Astrocyte of the cerebellum (primary cell): ENCODE data around the gene GRIP1.

Experiments
- DNase-seq: peaks from one replicate; pipeline ENCODE4 v3.0.0-alpha.2; 2011; ENCODE audit warnings: low read depth
- H3K4me3 ChIP-seq: 2 replicates; pipeline ENCODE4 v1.5.1; 2011; ENCODE audit warnings: mild to moderate bottlenecking, low read depth, low read length, moderate library complexity
- CTCF ChIP-seq: IDR thresholded peaks from 2 replicates; pipeline ENCODE4 v1.5.1; 2012; ENCODE audit warnings: low read length, low read depth, moderate library complexity, mild to moderate bottlenecking; ENCODE audit errors: missing control alignments
- in situ Hi-C: cut with HindIII; loops from 2 replicates; pipeline ENCODE4 v1.10.0; 2017; ENCODE audit warnings: low sequenced_read_pairs

The GRIP1 gene

GRCh38 chr12:66351301-66351700 is 327.6 kb downstream of the GRIP1 start:
- no peak for TF ChIP-seq CTCF
- DNase-seq: no peak
- H3K4me3 ChIP-seq: no peak overlapping the region
- in situ Hi-C loops: no loop called here

- no peak for TF ChIP-seq CTCF
- no peak overlapping the region for H3K4me3 ChIP-seq
- in situ Hi-C loops: no loop called here
- no peak for DNase-seq
These were observed 332.9 kb downstream of the GRIP1 start for GRCh38 chr12:66345956-66346355.

GRCh38 chr12:66345212-66345611 is 333.7 kb downstream of the GRIP1 start:
- no peak for TF ChIP-seq CTCF

GRCh38 chr12:66341126-66341525 is 337.8 kb downstream of the GRIP1 start:
- no peak for DNase-seq

More at GRCh38 chr12:66345212-66345611, 333.7 kb downstream of the GRIP1 start:
- H3K4me3 ChIP-seq: no peak overlapping the region
- DNase-seq: no peak
- in situ Hi-C loops: no loop called here

GRCh38 chr12:66340131-66340530 is 338.7 kb downstream of the GRIP1 start:
- no peak for TF ChIP-seq CTCF
- no peak overlapping the region for H3K4me3 ChIP-seq
- in situ Hi-C loops: no loop called here
- DNase-seq: no peak

More at GRCh38 chr12:66341126-66341525, 337.8 kb downstream of the GRIP1 start:
- no peak for TF ChIP-seq CTCF
- in situ Hi-C loops: no loop called here
- H3K4me3 ChIP-seq: no peak overlapping the region

- no peak for TF ChIP-seq CTCF
- DNase-seq: no peak
- H3K4me3 ChIP-seq: no peak overlapping the region
- in situ Hi-C loops: no loop called here
These were observed 341.4 kb downstream of the GRIP1 start for GRCh38 chr12:66337381-66338010.
